HepG2 (cell line): Measurements from ENCODE around the gene GAD1. TPM values are rescaled to one million over a fixed set of nuclear protein-coding genes. Genes with fewer than 3 reads are reported as not detected.
A peak's percentile ranks its signal among the peaks of the same experiment; 100 is the strongest.

Experiments used
- ATM ChIP-seq: fragments of 450-650 bp; IDR thresholded peaks from 2 replicates; pipeline ENCODE4 v1.7.1; 2017; ENCODE audit warnings: mild to moderate bottlenecking, borderline replicate concordance
- CBX1 ChIP-seq: IDR thresholded peaks from one replicate; pipeline ENCODE4 v1.6.1; 2016; ENCODE audit warnings: antibody characterized with exemption, low read depth
- ELF3 ChIP-seq: IDR thresholded peaks from 2 replicates; pipeline ENCODE4 v1.6.1; 2016; ENCODE audit warnings: missing genetic modification reagents, missing compliant biosample characterization
- ELK4 ChIP-seq: sonication (generic); formaldehyde crosslinking; IDR thresholded peaks from 2 replicates; pipeline ENCODE4 v1.9.0; 2021; ENCODE audit warnings: missing genetic modification reagents, borderline replicate concordance
- HNF1A ChIP-seq, 2 experiments: sonication (generic) in 1 of 2; formaldehyde crosslinking in 1 of 2; IDR thresholded peaks; 2 replicates each; pipeline versions ENCODE4 v1.4.0 to v1.6.1; 2016 to 2020; ENCODE audit warnings: borderline replicate concordance in 1 of 2, low read depth in 1 of 2, mild to moderate bottlenecking in 1 of 2, missing genetic modification reagents in 1 of 2
- JARID2 ChIP-seq: sonication (generic); formaldehyde crosslinking; IDR thresholded peaks from 2 replicates; pipeline ENCODE4 v1.8.1; 2023; ENCODE audit warnings: missing genetic modification reagents, inconsistent platforms; ENCODE audit not compliant: insufficient replicate concordance
- KMT2B ChIP-seq: IDR thresholded peaks from 2 replicates; pipeline ENCODE4 v1.6.1; 2016; ENCODE audit warnings: missing genetic modification reagents, missing compliant biosample characterization
- MBNL3 ChIP-seq: fragments of 250-450 bp; sonication (Bioruptor Pico); conservative IDR thresholded peaks from 2 replicates; pipeline ENCODE4 v1.8.0; 2022; ENCODE audit warnings: mild to moderate bottlenecking, inconsistent platforms
- MED1 ChIP-seq: sonication (generic); formaldehyde crosslinking; IDR thresholded peaks from 2 replicates; pipeline ENCODE4 v1.4.0; 2020; ENCODE audit warnings: missing genetic modification reagents
- MIER2 ChIP-seq: IDR thresholded peaks from 2 replicates; pipeline ENCODE4 v1.6.1; 2016; ENCODE audit warnings: missing biosample characterization, missing genetic modification reagents
- PBX2 ChIP-seq: IDR thresholded peaks from 2 replicates; pipeline ENCODE4 v1.6.1; 2016; ENCODE audit warnings: control low read depth
- POLR2A ChIP-seq, 2 experiments: IDR thresholded peaks; 2 replicates each; pipeline ENCODE4 v1.6.1; 2011; ENCODE audit warnings: low read depth in 2 of 2, low read length in 2 of 2, mild to moderate bottlenecking in 1 of 2, moderate library complexity in 1 of 2; ENCODE audit not compliant: insufficient read depth in 1 of 2
- SAP130 ChIP-seq: IDR thresholded peaks from 2 replicates; pipeline ENCODE4 v1.6.1; 2016; ENCODE audit warnings: low read depth
- TARDBP ChIP-seq: sonication (generic); formaldehyde crosslinking; IDR thresholded peaks from 2 replicates; pipeline ENCODE4 v1.8.0; 2022; ENCODE audit warnings: mild to moderate bottlenecking, missing genetic modification reagents
- ZNF138 ChIP-seq: sonication (generic); formaldehyde crosslinking; IDR thresholded peaks from 2 replicates; pipeline ENCODE4 v1.5.0; 2020; ENCODE audit warnings: mild to moderate bottlenecking, low read depth, missing genetic modification reagents
- ZNF530 ChIP-seq: sonication (generic); formaldehyde crosslinking; IDR thresholded peaks from 2 replicates; pipeline ENCODE4 v1.5.0; 2020; ENCODE audit warnings: low read depth, mild to moderate bottlenecking, missing genetic modification reagents
- ZNF557 ChIP-seq: sonication (generic); formaldehyde crosslinking; IDR thresholded peaks from 2 replicates; pipeline ENCODE4 v1.4.0; 2020; ENCODE audit warnings: missing genetic modification reagents
- ZNF619 ChIP-seq: sonication (generic); formaldehyde crosslinking; IDR thresholded peaks from 2 replicates; pipeline ENCODE4 v1.4.0; 2020; ENCODE audit warnings: mild to moderate bottlenecking, missing genetic modification reagents
- ZNF792 ChIP-seq: IDR thresholded peaks from 2 replicates; pipeline ENCODE4 v1.6.1; 2016
- ZXDC ChIP-seq: sonication (generic); formaldehyde crosslinking; IDR thresholded peaks from 2 replicates; pipeline ENCODE4 v1.5.0; 2020; ENCODE audit warnings: mild to moderate bottlenecking, missing genetic modification reagents
- polyA plus RNA-seq, 8 experiments: library from polyadenylated mRNA; depleted of rRNA in 3 of 8; stranded (reverse) in 7 of 8; unstranded in 1 of 8; fragments of >200 nt; fragmentation: Illumina TruSeq in 4 of 8; extraction: Trizol in 4 of 8; gene quantifications; 2 replicates each; pipeline versions ENCODE4 v1.2.1 to v1.2.3, GENCODE V29; 2011 to 2016; ENCODE audit warnings: low read depth in 4 of 8, missing spikeins in 1 of 8, mixed read lengths in 1 of 8; ENCODE audit not compliant: insufficient read depth in 1 of 8
- total RNA-seq, 5 experiments: library from RNA; depleted of rRNA; stranded (reverse); fragments of >200 nt; fragmentation: Illumina TruSeq; extraction: Trizol; gene quantifications; 2 replicates each; pipeline ENCODE4 v1.2.3, GENCODE V29; 2016; ENCODE audit warnings: low read depth in 1 of 5

GAD1 gene
- total and polyA plus RNA-seq, 2 of the 13 experiments (the other 11 are each of a cell fraction or from before 2014, with no cell fraction given), result 0.09 to 0.13 TPM

- TF ChIP-seq HNF1A (IDR thresholded peaks at IDR 0.05; ENCODE audit: low read depth), result no peak
- no peak for TF ChIP-seq HNF1A (CRISPR knock-in tag; IDR thresholded peaks at IDR 0.05; ENCODE audit: borderline replicate concordance)
- TF ChIP-seq ZNF530 (CRISPR knock-in tag), result no peak
- no peak for TF ChIP-seq ZNF557 (CRISPR knock-in tag)
- TF ChIP-seq ZNF792, result no peak
- no peak for TF ChIP-seq KMT2B (CRISPR knock-in tag)
- TF ChIP-seq MBNL3 (CRISPR knock-in tag), result no peak
- no peak for TF ChIP-seq ELK4 (CRISPR knock-in tag)
- TF ChIP-seq CBX1, result no peak
- no peak for TF ChIP-seq ZNF619 (CRISPR knock-in tag)
- TF ChIP-seq POLR2A (IDR thresholded peaks at IDR 0.05; ENCODE audit: insufficient read depth in 1 of 2, low read depth in 2 of 2, low read length in 2 of 2), result no peak
- no peak for TF ChIP-seq JARID2 (CRISPR knock-in tag)
- no peak for TF ChIP-seq TARDBP
- no peak for TF ChIP-seq SAP130
- no peak for TF ChIP-seq ZXDC
- 0 out of 2 replicates have a peak, but pooled peaks have one; percentile 28 for TF ChIP-seq MED1 (CRISPR knock-in tag)
- TF ChIP-seq PBX2 (CRISPR knock-in tag), result no peak
- 0 out of 2 replicates have a peak, but pooled peaks have one; percentile 36 for TF ChIP-seq ELF3 (CRISPR knock-in tag)
- peak; percentile 76 for TF ChIP-seq MIER2
- TF ChIP-seq ZNF138, result no peak
- no peak for TF ChIP-seq ATM
These were observed 3.7 kb upstream of the GAD1 start (continued) for GRCh38 chr2:170812710-170813600.
